ENCODE measurements around the gene GSTT4.
"Not testable (repeated sequence)": the region's sequence is repeated elsewhere in the genome, so short reads cannot be mapped to it uniquely, and the experiment has no call there.

Gene GSTT4

DNA sequence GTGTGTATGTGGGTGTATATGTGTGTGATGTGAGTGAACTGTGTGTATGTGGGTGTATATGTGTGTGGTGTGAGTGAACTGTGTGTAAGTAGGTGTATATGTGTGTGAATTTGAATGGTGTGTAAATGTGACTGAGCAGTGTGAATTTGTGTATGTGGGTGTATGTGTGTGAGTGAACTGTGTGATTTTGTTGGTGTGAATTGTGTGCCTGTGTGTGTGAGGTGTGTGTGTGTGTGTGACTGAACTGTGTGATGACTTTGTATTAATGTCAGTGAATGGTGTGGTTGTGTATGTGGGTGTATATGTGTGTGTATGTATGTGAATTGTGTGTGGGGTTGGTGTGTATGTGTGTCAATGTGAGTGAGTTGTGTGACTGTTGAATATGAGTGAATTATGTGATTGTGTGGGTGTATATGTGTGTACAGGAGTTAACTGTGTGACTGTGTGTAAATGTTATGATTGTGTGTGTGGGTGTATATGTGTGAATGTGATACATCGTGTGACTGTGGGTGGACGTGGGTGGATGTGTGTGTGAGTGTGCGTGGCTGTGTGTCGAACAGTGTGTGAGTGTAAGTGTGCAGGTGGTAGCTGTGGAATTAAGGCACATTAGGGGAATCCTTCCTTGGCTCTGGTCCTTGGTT is 18.6 kb downstream of the GSTT4 start:
- not testable (repeated sequence) for DNase-seq (ENCODE audit: low read depth)

DNA sequence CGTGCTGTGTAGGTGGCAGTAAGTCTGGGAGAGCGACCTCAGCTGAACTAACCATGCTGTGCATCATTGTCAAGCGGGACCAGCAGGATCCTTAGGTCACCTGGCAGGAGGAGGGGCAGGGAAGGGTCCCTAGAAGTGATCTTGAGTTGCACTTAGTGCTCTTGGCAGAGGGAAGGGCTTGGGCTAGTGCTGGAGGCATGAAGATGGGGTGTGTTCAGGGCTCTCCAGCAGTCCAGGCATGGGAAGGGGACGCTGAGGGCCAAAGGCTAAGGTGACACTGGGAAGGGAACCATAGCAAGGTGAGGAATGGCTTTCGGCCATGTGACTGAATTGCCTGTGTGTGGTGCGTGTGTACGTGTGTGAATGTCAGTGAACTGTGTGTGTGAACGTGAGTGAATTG is 19.2 kb downstream of the GSTT4 start:
- DNase-seq (ENCODE audit: low read depth), result not testable (repeated sequence)

DNA sequence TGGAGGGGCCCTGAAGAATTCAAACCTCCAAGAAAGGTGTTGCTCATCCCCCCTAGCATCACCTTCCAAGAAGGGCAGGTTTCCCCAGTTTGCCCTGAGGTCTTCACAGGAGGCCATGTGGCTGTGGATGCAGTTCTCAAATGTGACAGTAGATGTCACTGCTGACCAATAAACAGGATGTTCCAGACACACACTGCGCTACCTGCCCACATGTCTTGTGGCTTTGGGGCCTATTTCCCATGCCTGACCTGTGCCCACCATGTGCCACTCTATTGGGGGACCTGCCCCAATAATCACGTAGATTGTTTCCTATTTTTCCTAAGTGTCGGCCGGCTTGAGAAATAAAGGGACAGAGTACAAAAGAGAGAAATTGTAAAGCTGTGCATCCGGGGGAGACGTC is 20.8 kb downstream of the GSTT4 start:
- peak; percentile 19 for DNase-seq (ENCODE audit: low read depth)

DNA sequence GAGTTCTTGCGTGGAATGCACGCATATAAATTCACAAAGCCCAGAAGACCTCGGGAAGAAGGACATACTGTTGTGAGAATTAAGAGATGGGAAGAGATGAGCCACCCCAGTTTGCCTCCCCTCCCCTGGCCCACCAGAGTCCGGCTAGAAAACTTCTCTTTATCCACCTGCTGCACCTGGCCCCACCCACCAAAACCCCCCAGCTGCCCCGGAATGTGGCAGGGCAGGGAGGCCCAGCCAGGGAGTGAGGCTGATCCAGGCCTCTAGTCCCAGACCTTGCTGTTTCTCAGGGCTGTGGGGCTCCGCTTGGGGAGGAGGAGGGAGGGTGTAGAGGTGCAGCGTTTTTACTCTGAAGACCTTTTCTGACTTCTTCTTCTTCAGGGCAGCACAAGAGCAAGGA is 24.7 kb downstream of the GSTT4 start:
- DNase-seq (ENCODE audit: low read depth), result not testable (repeated sequence)

- DNase-seq (ENCODE audit: low read depth), result not testable (repeated sequence)
These were observed 25.6 kb downstream of the GSTT4 start, which contains the start of gene GSTT2 for GRCh38 chr22:23979557-23980240. Gene GSTT2, plus strand, starts transcription at chr22:23980134.

GRCh38 chr22:23977304-23977703 is 27.9 kb downstream of the GSTT4 start:
- DNase-seq (ENCODE audit: low read depth), result not testable (repeated sequence)

DNA sequence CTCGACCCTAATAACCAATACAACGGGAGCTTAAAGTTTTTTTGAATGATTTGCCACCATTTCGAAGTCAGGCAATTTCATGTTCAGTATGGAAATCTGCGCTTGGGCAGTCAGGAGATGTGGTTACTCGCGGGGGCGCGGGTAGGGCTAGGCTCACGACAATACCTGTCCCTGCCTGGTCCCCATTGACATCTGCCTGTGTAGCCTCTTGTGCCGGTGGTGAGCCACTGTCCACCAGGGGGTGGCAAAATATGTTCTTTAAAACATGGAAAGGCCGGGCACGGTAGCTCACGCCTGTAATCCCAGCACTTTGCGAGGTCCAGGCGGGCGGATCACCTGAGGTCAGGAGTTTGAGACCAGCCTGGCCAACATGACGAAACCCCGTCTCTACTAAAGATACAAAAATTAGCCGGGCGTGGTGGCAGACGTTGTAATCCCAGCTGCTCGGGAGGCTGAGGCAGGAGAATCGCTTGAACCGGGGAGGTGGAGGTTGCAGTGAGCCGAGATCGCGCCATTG is 30.4 kb downstream of the GSTT4 start:
- not testable (repeated sequence) for DNase-seq (ENCODE audit: low read depth)

DNA sequence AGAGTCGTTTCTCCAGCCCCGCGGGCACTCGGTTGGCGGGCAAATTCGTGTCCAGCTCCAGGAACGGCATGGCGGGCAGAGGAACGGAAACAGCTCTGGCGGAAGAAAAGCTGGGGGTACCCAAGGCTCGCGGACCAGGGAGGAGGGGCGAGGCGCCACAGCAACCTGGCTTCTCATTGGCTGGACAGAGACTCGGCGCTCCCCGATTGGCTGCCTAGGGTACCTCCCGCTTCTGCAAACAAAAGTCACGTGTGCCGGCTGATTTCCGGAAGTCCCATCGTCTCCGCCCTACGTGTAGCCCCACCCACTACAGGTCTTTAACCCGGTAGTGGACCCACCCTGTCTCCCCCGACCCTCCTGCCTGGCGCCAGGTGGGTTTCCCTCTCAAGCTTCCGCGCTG is 30.9 kb downstream of the GSTT4 start, which contains the start of gene DDT:
DDT (minus strand) TSS at position 97 of the 400 bp plus-strand sequence; CDS start at position 70, 27 bp downstream.
- not testable (repeated sequence) for DNase-seq (ENCODE audit: low read depth)

DNA sequence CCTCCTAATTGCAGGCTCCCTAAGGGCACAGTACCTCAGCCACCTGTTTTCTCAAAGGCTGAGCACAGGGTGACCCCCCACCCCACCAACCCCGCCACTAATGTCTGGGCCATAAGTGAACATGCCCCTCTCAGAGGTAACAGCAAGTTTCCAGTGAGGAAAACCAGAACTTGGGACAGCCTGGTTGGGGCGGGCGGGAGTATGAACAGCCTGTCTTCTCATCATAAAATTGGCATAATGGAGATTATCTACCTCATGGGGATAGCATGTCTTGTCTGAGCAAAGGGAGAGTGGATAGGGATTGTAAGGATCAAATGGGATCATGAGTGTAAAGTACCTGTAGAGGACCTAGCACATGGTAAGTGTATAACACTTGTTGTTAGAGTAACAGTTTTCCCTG is 33.3 kb downstream of the GSTT4 start:
- not testable (repeated sequence) for DNase-seq (ENCODE audit: low read depth)

- no peak for DNase-seq (ENCODE audit: low read depth)
These were observed 34.3 kb downstream of the GSTT4 start for GRCh38 chr22:23970816-23971486.

DNA sequence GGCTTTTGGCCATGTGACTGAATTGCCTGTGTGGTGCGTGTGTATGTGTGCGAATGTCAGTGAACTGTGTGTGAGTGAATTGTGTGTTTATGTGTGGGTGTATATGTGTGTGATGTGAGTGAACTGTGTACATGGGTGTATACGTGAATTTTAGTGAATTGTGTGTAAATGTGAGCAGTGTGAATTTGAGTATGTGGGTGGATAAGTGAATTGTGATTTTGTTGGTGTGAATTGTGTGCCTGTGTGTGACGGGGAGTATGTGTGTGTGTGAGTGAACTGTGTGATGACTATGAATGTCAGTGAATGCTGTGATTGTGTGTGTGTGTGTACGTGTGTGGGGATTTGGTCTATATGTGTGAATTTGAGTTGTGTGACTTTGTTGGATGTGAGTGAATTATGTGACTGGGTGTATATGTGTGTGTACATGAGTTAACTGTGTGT is 35.0 kb downstream of the GSTT4 start:
- DNase-seq (ENCODE audit: low read depth), result no peak

GRCh38 chr22:23969071-23969470 is 36.2 kb downstream of the GSTT4 start:
- DNase-seq (ENCODE audit: low read depth), result no peak

- not testable (repeated sequence) for DNase-seq (ENCODE audit: low read depth)
These were observed 38.7 kb downstream of the GSTT4 start, which contains the start of gene DDTL for GRCh38 chr22:23966568-23966967. Gene DDTL, plus strand, starts transcription at chr22:23966888. Its CDS starts 27 bp downstream, at chr22:23966915.

DNA sequence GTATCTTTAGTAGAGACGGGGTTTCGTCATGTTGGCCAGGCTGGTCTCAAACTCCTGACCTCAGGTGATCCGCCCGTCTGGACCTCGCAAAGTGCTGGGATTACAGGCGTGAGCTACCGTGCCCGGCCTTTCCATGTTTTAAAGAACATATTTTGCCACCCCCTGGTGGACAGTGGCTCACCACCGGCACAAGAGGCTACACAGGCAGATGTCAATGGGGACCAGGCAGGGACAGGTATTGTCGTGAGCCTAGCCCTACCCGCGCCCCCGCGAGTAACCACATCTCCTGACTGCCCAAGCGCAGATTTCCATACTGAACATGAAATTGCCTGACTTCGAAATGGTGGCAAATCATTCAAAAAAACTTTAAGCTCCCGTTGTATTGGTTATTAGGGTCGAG is 39.2 kb downstream of the GSTT4 start:
- not testable (repeated sequence) for DNase-seq (ENCODE audit: low read depth)

DNA sequence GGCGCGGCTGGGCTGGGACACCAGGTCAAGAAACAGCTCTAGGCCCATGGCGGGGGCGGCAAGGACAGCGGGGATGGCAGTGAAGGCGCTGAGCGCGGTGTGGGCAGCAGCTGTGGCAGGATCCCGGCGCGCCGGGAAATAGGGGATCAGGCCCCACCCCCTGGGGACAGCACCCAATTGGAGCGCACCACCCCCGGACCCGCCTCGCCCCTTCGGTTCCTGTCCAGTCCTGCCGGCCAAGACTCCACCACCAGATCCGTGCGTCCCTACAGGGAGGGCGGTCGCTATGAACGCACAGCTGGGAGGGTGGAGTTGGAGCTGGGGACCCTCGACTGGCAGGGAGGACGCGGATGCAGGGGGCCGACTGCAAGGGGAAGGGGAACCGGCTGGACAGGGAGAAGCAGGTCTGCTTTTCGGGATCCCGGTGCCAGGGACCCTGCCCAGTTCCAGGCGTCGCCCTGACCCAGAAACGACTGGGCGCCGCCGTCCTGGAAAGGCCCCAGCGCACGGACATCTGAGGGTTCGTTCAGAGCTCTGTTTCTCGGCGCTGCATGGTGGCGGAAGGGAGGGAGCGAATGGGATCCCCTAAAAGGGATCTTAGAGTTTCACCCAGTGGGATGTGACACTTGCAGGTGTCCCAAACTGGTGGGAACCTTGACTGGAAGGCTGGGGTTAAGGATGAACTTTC is 44.0 kb downstream of the GSTT4 start, which contains the start of gene GSTT2B:
GSTT2B (minus strand) TSS at position 112 of the 688 bp plus-strand sequence; CDS start at position 48, 64 bp downstream.
- DNase-seq (ENCODE audit: low read depth), result not testable (repeated sequence)

- peak; percentile 22 for DNase-seq (ENCODE audit: low read depth)
These were observed 48.9 kb downstream of the GSTT4 start for GRCh38 chr22:23956301-23956900.

DNA sequence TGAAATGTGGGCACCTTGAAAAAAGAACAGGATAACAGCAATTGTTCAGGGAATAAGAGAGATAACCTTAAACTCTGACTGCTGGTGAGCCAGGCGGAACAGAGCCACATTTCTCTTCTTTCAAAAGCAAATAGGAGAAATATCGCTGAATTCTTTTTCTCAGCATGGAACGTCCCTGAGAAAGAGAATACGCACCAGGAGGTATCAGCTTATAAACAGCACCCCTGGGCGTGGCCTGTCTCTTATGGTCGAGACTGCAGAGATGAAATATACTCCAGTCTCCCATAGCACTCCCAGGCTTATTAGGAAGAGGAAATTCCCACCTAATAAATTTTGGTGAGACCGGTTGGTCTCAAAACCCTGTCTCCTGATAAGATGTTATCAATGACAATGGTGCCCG is 49.4 kb downstream of the GSTT4 start:
- not testable (repeated sequence) for DNase-seq (ENCODE audit: low read depth)

DNA sequence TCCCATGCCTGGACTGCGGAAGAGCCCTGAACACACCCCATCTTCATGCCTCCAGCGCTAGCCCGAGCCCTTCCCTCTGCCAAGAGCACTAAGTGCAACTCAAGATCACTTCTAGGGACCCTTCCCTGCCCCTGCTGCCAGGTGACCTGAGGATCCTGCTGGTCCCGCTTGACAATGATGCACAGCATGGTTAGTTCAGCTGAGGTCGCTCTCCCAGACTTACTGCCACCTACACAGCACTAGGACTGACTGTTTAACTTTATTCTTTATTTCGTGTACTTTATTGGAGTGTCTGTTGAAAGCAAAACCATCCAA is 50.3 kb downstream of the GSTT4 start:
- not testable (repeated sequence) for DNase-seq (ENCODE audit: low read depth)

- not testable (repeated sequence) for DNase-seq (ENCODE audit: low read depth)
These were observed 50.9 kb downstream of the GSTT4 start for GRCh38 chr22:23954193-23954990.

GRCh38 chr22:23953485-23953884 is 51.8 kb downstream of the GSTT4 start:
- DNase-seq (ENCODE audit: low read depth), result not testable (repeated sequence)
